ENCODE results near the gene RBM7.

DNA sequence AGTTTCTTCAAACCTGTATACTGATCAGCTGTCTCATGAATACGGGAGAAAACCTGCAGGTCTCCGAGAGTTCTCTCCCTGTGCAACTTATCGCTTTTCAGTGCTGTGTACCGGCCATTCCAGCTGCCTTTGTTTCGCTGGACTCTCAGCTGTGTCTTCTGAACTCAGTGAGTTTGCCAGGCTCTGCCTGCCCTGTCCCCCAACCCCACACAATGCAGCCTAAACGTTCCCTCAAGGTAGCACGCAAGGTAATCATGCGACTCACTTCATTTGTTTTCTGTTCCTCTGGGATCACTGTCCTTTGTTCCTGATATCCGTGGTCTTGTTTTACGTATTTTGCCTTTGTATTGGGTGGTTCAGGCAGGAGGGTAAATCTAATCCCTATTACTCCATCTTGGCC is 13.5 kb downstream of the RBM7 start:
- TF ChIP-seq, protein P1, sequence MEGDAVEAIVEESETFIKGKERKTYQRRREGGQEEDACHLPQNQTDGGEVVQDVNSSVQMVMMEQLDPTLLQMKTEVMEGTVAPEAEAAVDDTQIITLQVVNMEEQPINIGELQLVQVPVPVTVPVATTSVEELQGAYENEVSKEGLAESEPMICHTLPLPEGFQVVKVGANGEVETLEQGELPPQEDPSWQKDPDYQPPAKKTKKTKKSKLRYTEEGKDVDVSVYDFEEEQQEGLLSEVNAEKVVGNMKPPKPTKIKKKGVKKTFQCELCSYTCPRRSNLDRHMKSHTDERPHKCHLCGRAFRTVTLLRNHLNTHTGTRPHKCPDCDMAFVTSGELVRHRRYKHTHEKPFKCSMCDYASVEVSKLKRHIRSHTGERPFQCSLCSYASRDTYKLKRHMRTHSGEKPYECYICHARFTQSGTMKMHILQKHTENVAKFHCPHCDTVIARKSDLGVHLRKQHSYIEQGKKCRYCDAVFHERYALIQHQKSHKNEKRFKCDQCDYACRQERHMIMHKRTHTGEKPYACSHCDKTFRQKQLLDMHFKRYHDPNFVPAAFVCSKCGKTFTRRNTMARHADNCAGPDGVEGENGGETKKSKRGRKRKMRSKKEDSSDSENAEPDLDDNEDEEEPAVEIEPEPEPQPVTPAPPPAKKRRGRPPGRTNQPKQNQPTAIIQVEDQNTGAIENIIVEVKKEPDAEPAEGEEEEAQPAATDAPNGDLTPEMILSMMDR (IDR thresholded peaks at IDR 0.05; ENCODE audit: insufficient read depth, low read depth, low read length): no peak
- no peak for TF ChIP-seq EZH2 (IDR thresholded peaks at IDR 0.05; ENCODE audit: insufficient read depth, low read length)

All from astrocyte (in vitro differentiated cells and primary cell).